PC-3 (cell line): ENCODE results near the gene NGRN. TPM values are rescaled to one million over a fixed set of nuclear protein-coding genes. Genes with fewer than 3 reads are reported as not detected.

Experiments
- ATAC-seq: fragments of 200-7000 bp; cut with Tn5 transposase; 2 replicates; pipeline ENCODE4 v1.9.1; 2020; ENCODE audit warnings: mild to moderate bottlenecking, moderate library complexity
- BruUV-seq: library from RNA; stranded (reverse); fragments of 400-500 nt; replicated peaks from 2 replicates; lab custom pipeline; 2021; lab: Mats Ljungman, UMichigan
- CTCF ChIA-PET: fragments of 300-600 bp; sonication (Branson Sonifier 250); formaldehyde crosslinking; loops from one replicate; lab custom pipeline; 2022; ENCODE audit warnings: antibody characterized with exemption; lab: Charles Lee
- POLR2A ChIA-PET: fragments of 300-600 bp; sonication (Branson Sonifier 250); formaldehyde crosslinking; loops from one replicate; lab custom pipeline; 2022; ENCODE audit warnings: antibody characterized with exemption; ENCODE audit not compliant: unreplicated experiment; lab: Charles Lee
- DNase-seq: peaks from one replicate; pipeline ENCODE4 v3.0.0-alpha.2; 2015
- H2AFZ ChIP-seq: fragments of 300-600 bp; sonication (generic); 2 replicates; pipeline ENCODE4 v1.6.0; 2016; ENCODE audit warnings: antibody characterized with exemption, low read length
- H3F3A ChIP-seq: fragments of 300-600 bp; sonication (generic); one replicate; pipeline ENCODE4 v1.6.0; 2017; ENCODE audit warnings: antibody characterized with exemption, low read length, control low read depth, mild to moderate bottlenecking; ENCODE audit not compliant: unreplicated experiment
- H3K27ac ChIP-seq: fragments of 300-600 bp; sonication (generic); 2 replicates; pipeline ENCODE4 v1.5.1; 2016; ENCODE audit warnings: mild to moderate bottlenecking, low read length
- H3K27me3 ChIP-seq: fragments of 300-600 bp; sonication (generic); 2 replicates; pipeline ENCODE4 v1.6.1; 2016; ENCODE audit warnings: low read length, mixed read lengths
- H3K36me3 ChIP-seq: fragments of 300-600 bp; sonication (generic); 2 replicates; pipeline ENCODE4 v1.6.1; 2016; ENCODE audit warnings: low read depth, mixed run types, low read length, mixed read lengths
- H3K4me1 ChIP-seq: fragments of 300-600 bp; sonication (generic); 2 replicates; pipeline ENCODE4 v1.5.1; 2016; ENCODE audit warnings: low read length; ENCODE audit not compliant: insufficient read depth
- H3K4me2 ChIP-seq: fragments of 300-600 bp; sonication (generic); 2 replicates; pipeline ENCODE4 v1.6.0; 2016; ENCODE audit warnings: low read length
- H3K4me3 ChIP-seq: fragments of 300-600 bp; sonication (generic); 2 replicates; pipeline ENCODE4 v1.5.1; 2016; ENCODE audit warnings: mild to moderate bottlenecking, low read length, mixed read lengths
- H3K79me2 ChIP-seq: fragments of 300-600 bp; sonication (generic); 2 replicates; pipeline ENCODE4 v1.6.1; 2017; ENCODE audit warnings: low read length, mixed read lengths
- H3K9ac ChIP-seq: fragments of 300-600 bp; sonication (generic); 2 replicates; pipeline ENCODE4 v1.6.0; 2016; ENCODE audit warnings: mild to moderate bottlenecking, low read length
- H3K9me2 ChIP-seq: fragments of 300-600 bp; sonication (generic); replicated peaks from 2 replicates; pipeline ENCODE4 v1.6.1; 2016; ENCODE audit warnings: mixed run types, low read length, mixed read lengths
- H3K9me3 ChIP-seq: fragments of 300-600 bp; sonication (generic); 2 replicates; pipeline ENCODE4 v1.6.1; 2016; ENCODE audit warnings: low read length, mixed read lengths
- H4K20me1 ChIP-seq: fragments of 300-600 bp; sonication (generic); 2 replicates; pipeline ENCODE4 v1.6.1; 2016; ENCODE audit warnings: low read length, mixed read lengths
- CTCF ChIP-seq: fragments of 300-600 bp; sonication (generic); conservative IDR thresholded peaks from 2 replicates; pipeline ENCODE4 v1.5.1; 2017; ENCODE audit warnings: antibody characterized with exemption, low read depth, mild to moderate bottlenecking, low read length
- EZH2 ChIP-seq: fragments of 300-600 bp; sonication (generic); IDR thresholded peaks from one replicate; pipeline ENCODE4 v1.6.1; 2017; ENCODE audit warnings: antibody characterized with exemption, mild to moderate bottlenecking, low read length; ENCODE audit not compliant: unreplicated experiment
- EZH2phosphoT487 ChIP-seq: fragments of 300-600 bp; sonication (generic); IDR thresholded peaks from 2 replicates; pipeline ENCODE4 v1.6.1; 2018; ENCODE audit warnings: mild to moderate bottlenecking, antibody characterized with exemption, low read length, borderline replicate concordance
- intact Hi-C: fragments of 100-400 bp; cut with micrococcal nuclease; formaldehyde crosslinking; loops from 2 replicates; pipeline ENCODE4 v1.9.0; 2023
- total RNA-seq: library from RNA; depleted of rRNA; stranded (reverse); fragments of >200 nt; gene quantifications from 2 replicates; pipeline ENCODE4 v1.2.3, GENCODE V29; 2014

Gene NGRN
- total RNA-seq, 1 experiment from 2014 or later, result 99.3 TPM

GRCh38 chr15:90231028-90232017, 34.1 kb upstream of the NGRN start:
- H3K36me3 ChIP-seq, result peaks cover 36% of the 10 kb centered on the region
- no peaks in the 10 kb centered on the region for H3K27me3 ChIP-seq
- TF ChIP-seq EZH2 (no peak), EZH2phosphoT487 (no peak), CTCF (no peak)
- peak; percentile 47 for DNase-seq
- H3K9me3 ChIP-seq, result no peaks in the 10 kb centered on the region
- H3K4me1 ChIP-seq, result peaks cover 27% of the 10 kb centered on the region
- H3F3A ChIP-seq, result no peaks in the 10 kb centered on the region
- H4K20me1 ChIP-seq, result no peaks in the 10 kb centered on the region
- ChIA-PET POLR2A (no interaction called here), CTCF (interaction anchor here (2.7 kb wide), 1 partner anchor 88 kb away, joined by 9 read pairs; no protein-coding TSS in a partner anchor)
- peak overlapping the region; percentile 89 for H3K4me2 ChIP-seq
- ATAC-seq, result no peak; the same call in 1 of the 2 replicates
- BruUV-seq, result no TSS peak
- H3K4me3 ChIP-seq, result peak overlapping the region; percentile 92
- peak overlapping the region; percentile 89 for H3K27ac ChIP-seq
- H3K9me2 ChIP-seq, result no peaks in the 10 kb centered on the region
- H3K9ac ChIP-seq, result peak overlapping the region; percentile 91; the same call in 1 of the 2 replicates
- peaks cover 46% of the 10 kb centered on the region for H3K79me2 ChIP-seq
- no peak overlapping the region for H2AFZ ChIP-seq
- intact Hi-C loops, result loop anchor here (5.0 kb wide), 2 partner anchors 36 to 89 kb away; partner anchors contain the start of gene NGRN

DNA sequence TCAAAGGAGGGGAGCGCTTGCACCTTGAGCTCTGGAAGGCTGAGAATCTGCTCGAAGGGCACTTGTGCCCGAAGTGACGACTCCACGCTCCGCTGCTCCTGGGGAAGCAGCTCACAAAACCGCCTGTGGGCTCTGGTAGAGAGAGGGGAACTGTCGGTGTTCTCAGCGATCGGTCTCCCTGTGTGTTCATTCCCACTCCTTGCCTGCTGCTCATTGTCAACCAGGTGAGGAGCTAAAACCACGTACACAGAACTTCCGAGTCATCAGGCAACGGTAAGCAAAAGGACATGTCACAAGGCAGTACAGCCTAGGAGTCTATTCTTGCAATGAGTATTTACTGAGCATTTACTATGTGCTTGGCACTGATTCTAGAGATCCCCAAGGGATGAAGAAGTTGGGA, 33.3 kb upstream of the NGRN start:
- ATAC-seq (no peak), DNase-seq (peak; percentile 39)
- Histone ChIP-seq H3F3A (no peaks in the 10 kb centered on the region), H3K4me3 (peak overlapping the region; percentile 92), H3K79me2 (peaks cover 46% of the 10 kb centered on the region), H3K9ac (peak overlapping the region; percentile 91), H3K4me2 (peak overlapping the region; percentile 89), H4K20me1 (no peaks in the 10 kb centered on the region), H3K9me3 (no peaks in the 10 kb centered on the region), H3K36me3 (peaks cover 31% of the 10 kb centered on the region), H3K4me1 (peaks cover 27% of the 10 kb centered on the region), H2AFZ (no peak overlapping the region), H3K27me3 (no peaks in the 10 kb centered on the region), H3K9me2 (no peaks in the 10 kb centered on the region), H3K27ac (peak overlapping the region; percentile 89)
- BruUV-seq, result no TSS peak
- intact Hi-C loops, result loop anchor here (5.0 kb wide), 2 partner anchors 35 to 90 kb away; partner anchors contain the start of gene NGRN
- CTCF ChIA-PET, result interaction anchor here (2.7 kb wide), 1 partner anchor 89 kb away, joined by 9 read pairs; no protein-coding TSS in a partner anchor
- POLR2A ChIA-PET, result interaction anchor here (0.5 kb wide), 1 partner anchor 1144 kb away, joined by 3 read pairs; the partner anchor contains the start of gene ABHD2
- TF ChIP-seq CTCF (no peak), EZH2 (no peak), EZH2phosphoT487 (no peak)
